Breast epithelium (tissue), 4 donors: ENCODE data around the gene BCL2L11. TPM values are rescaled to one million over a fixed set of nuclear protein-coding genes. Genes with fewer than 3 reads are reported as not detected.
A peak's percentile ranks its signal among the peaks of the same experiment; 100 is the strongest.

ENCODE experiments used
- DNase-seq, 2 donors: peaks; one replicate each; pipeline ENCODE4 v3.0.0-alpha.2; 2019; ENCODE audit warnings: low spot score in 2 of 2
- H3K27ac ChIP-seq, 2 donors: fragments of 200-600 bp; sonication (generic) in 1 of 2; one replicate each; pipeline ENCODE4 v1.5.1; 2016 to 2019; ENCODE audit warnings: mild to moderate bottlenecking in 1 of 2
- H3K27me3 ChIP-seq, 2 donors: fragments of 200-600 bp; sonication (generic) in 1 of 2; one replicate each; pipeline versions ENCODE4 v1.5.1 to v1.6.0; 2017 to 2019; ENCODE audit warnings: control low read depth in 1 of 2, mild to moderate bottlenecking in 1 of 2
- H3K36me3 ChIP-seq: fragments of 200-600 bp; one replicate; pipeline ENCODE4 v1.5.1; 2019
- H3K4me1 ChIP-seq, 2 donors: fragments of 200-600 bp; sonication (generic); one replicate each; pipeline ENCODE4 v1.5.1; 2016 to 2019; ENCODE audit warnings: control low read depth in 1 of 2
- H3K4me3 ChIP-seq, 3 donors: fragments of 200-600 bp; sonication (generic); 1 replicate in 2 of 3; 2 replicates in 1 of 3; pipeline ENCODE4 v1.5.1; 2016 to 2019; ENCODE audit warnings: mild to moderate bottlenecking in 3 of 3, moderate library complexity in 2 of 3
- H3K9me3 ChIP-seq, 2 donors: fragments of 200-600 bp; sonication (generic) in 1 of 2; one replicate each; pipeline ENCODE4 v1.5.1; 2016 to 2019; ENCODE audit warnings: control low read depth in 1 of 2
- CTCF ChIP-seq, 3 donors: fragments of 450-650 bp; IDR thresholded peaks; one replicate each; pipeline ENCODE4 v1.5.1; 2016 to 2017; ENCODE audit warnings: antibody characterized with exemption in 3 of 3, mild to moderate bottlenecking in 3 of 3, moderate library complexity in 3 of 3
- POLR2A ChIP-seq: fragments of 450-650 bp; IDR thresholded peaks from one replicate; pipeline ENCODE4 v1.6.1; 2016; ENCODE audit warnings: antibody characterized with exemption, mild to moderate bottlenecking, moderate library complexity
- POLR2AphosphoS5 ChIP-seq, 3 donors: sonication (generic); formaldehyde crosslinking; IDR thresholded peaks; one replicate each; pipeline ENCODE4 v1.6.1; 2017; ENCODE audit warnings: antibody characterized with exemption in 3 of 3
- intact Hi-C: fragments of 100-400 bp; cut with DNase I; formaldehyde crosslinking; loops from one replicate; pipeline ENCODE4 v1.15.1; 2023; ENCODE audit warnings: low total_unique reads
- total RNA-seq, 3 donors: library from RNA; depleted of rRNA; stranded (reverse); fragments of >200 nt; gene quantifications; one replicate each; pipeline ENCODE4 v1.1.0, GENCODE V29; 2016

The BCL2L11 gene
- total RNA-seq, 3 donors from 2014 or later = 42.6 to 67.3 (median 46.1) TPM

GRCh38 chr2:111128096-111128495 lies 7.4 kb downstream of the BCL2L11 start:
- TF ChIP-seq CTCF (IDR thresholded peaks at IDR 0.05) = no peak
- no peak for TF ChIP-seq POLR2A
- TF ChIP-seq POLR2AphosphoS5 (IDR thresholded peaks at IDR 0.05) = no peak
- Histone ChIP-seq H3K9me3 (no peaks in the 10 kb centered on the region), H3K4me1 (peaks cover 0 to 3% of the 10 kb centered on the region in 2 donors), H3K36me3 (no peaks in the 10 kb centered on the region), H3K4me3 (no peak overlapping the region), H3K27ac (no peak overlapping the region), H3K27me3 (no peaks in the 10 kb centered on the region)
- intact Hi-C loops = no loop called here
- DNase-seq = no peak

GRCh38 chr2:111133603-111134002 lies 12.9 kb downstream of the BCL2L11 start:
- H3K9me3 ChIP-seq = no peaks in the 10 kb centered on the region
- no peak overlapping the region for H3K27ac ChIP-seq
- intact Hi-C loops = no loop called here
- DNase-seq = no peak
- H3K4me3 ChIP-seq = no peak overlapping the region
- no peaks in the 10 kb centered on the region for H3K36me3 ChIP-seq
- peaks cover 0 to 1% of the 10 kb centered on the region in 2 donors for H3K4me1 ChIP-seq
- H3K27me3 ChIP-seq = no peaks in the 10 kb centered on the region
- TF ChIP-seq CTCF (IDR thresholded peaks at IDR 0.05) (no peak), POLR2A (no peak), POLR2AphosphoS5 (IDR thresholded peaks at IDR 0.05) (no peak)

- Histone ChIP-seq H3K27me3 (no peaks in the 10 kb centered on the region), H3K4me1 (peaks cover 0 to 6% of the 10 kb centered on the region in 2 donors), H3K4me3 (no peak overlapping the region), H3K9me3 (no peaks in the 10 kb centered on the region), H3K36me3 (no peaks in the 10 kb centered on the region), H3K27ac (no peak overlapping the region)
- intact Hi-C loops = no loop called here
- no peak for DNase-seq
- TF ChIP-seq POLR2AphosphoS5 (IDR thresholded peaks at IDR 0.05) = no peak
- TF ChIP-seq CTCF (IDR thresholded peaks at IDR 0.05) = peak in 1 of 3 donors; percentile 24
Observed at GRCh38 chr2:111134055-111134454, 13.3 kb downstream of the BCL2L11 start.

- TF ChIP-seq POLR2A (no peak), POLR2AphosphoS5 (IDR thresholded peaks at IDR 0.05) (no peak), CTCF (IDR thresholded peaks at IDR 0.05) (no peak)
- Histone ChIP-seq H3K27me3 (no peaks in the 10 kb centered on the region), H3K27ac (peak overlapping the region; percentile 3 to 6), H3K9me3 (no peaks in the 10 kb centered on the region), H3K4me3 (peak overlapping the region in 1 of 3 donors; percentile 6), H3K4me1 (peaks cover 0 to 11% of the 10 kb centered on the region in 2 donors), H3K36me3 (no peaks in the 10 kb centered on the region)
- DNase-seq = no peak
- intact Hi-C loops = no loop called here
Observed at GRCh38 chr2:111135237-111135909, 14.7 kb downstream of the BCL2L11 start.

- Histone ChIP-seq H3K27ac (peak overlapping the region; percentile 3 to 6), H3K27me3 (no peaks in the 10 kb centered on the region), H3K36me3 (no peaks in the 10 kb centered on the region), H3K4me3 (peak overlapping the region in 1 of 3 donors; percentile 6), H3K4me1 (peaks cover 0 to 11% of the 10 kb centered on the region in 2 donors), H3K9me3 (no peaks in the 10 kb centered on the region)
- peak in 1 of 3 donors; percentile 16 for TF ChIP-seq POLR2AphosphoS5 (IDR thresholded peaks at IDR 0.05)
- TF ChIP-seq POLR2A = no peak
- peak in 1 of 2 donors; percentile 24 for DNase-seq
- intact Hi-C loops = no loop called here
Observed at GRCh38 chr2:111135910-111136297, 15.2 kb downstream of the BCL2L11 start.
